CD4-positive, alpha-beta T cell treated with Interleukin-15 for 1 hour (primary cell): ENCODE measurements around the gene GALNT17.
"Not testable (repeated sequence)": the region's sequence is repeated elsewhere in the genome, so short reads cannot be mapped to it uniquely, and the experiment has no call there.

Experiments used
- DNase-seq: peaks from one replicate; pipeline ENCODE4 v3.0.0-alpha.2; 2020

The GALNT17 gene

GRCh38 chr7:71171476-71171875, 39.5 kb downstream of the GALNT17 start:
- DNase-seq = no peak

GRCh38 chr7:71173955-71174354, 42.0 kb downstream of the GALNT17 start:
- no peak for DNase-seq

GRCh38 chr7:71182438-71182935, 50.5 kb downstream of the GALNT17 start:
- no peak for DNase-seq

- DNase-seq = no peak
These were observed 52.2 kb downstream of the GALNT17 start for GRCh38 chr7:71184136-71184535.

- DNase-seq = no peak
These were observed 52.7 kb downstream of the GALNT17 start for GRCh38 chr7:71184609-71185008.

- DNase-seq = no peak
These were observed 54.7 kb downstream of the GALNT17 start for GRCh38 chr7:71186535-71187057.

- DNase-seq = no peak
These were observed 59.8 kb downstream of the GALNT17 start for GRCh38 chr7:71191771-71192170.

- DNase-seq = no peak
These were observed 61.3 kb downstream of the GALNT17 start for GRCh38 chr7:71193099-71193810.

- DNase-seq = no peak
These were observed 66.4 kb downstream of the GALNT17 start for GRCh38 chr7:71198391-71198790.

- DNase-seq = no peak
These were observed 66.9 kb downstream of the GALNT17 start for GRCh38 chr7:71198887-71199286.

GRCh38 chr7:71206184-71206583, 74.2 kb downstream of the GALNT17 start:
- DNase-seq = no peak

- no peak for DNase-seq
These were observed 76.9 kb downstream of the GALNT17 start for GRCh38 chr7:71208881-71209280.

GRCh38 chr7:71209484-71209883, 77.5 kb downstream of the GALNT17 start:
- not testable (repeated sequence) for DNase-seq

- DNase-seq = no peak
These were observed 78.3 kb downstream of the GALNT17 start for GRCh38 chr7:71210220-71210619.

- not testable (repeated sequence) for DNase-seq
These were observed 80.5 kb downstream of the GALNT17 start for GRCh38 chr7:71212433-71212832.

GRCh38 chr7:71216211-71216610, 84.3 kb downstream of the GALNT17 start:
- DNase-seq = no peak

- DNase-seq = no peak
These were observed 88.3 kb downstream of the GALNT17 start for GRCh38 chr7:71220210-71220695.

GRCh38 chr7:71221049-71221448, 89.1 kb downstream of the GALNT17 start:
- DNase-seq = no peak

GRCh38 chr7:71221549-71221948, 89.6 kb downstream of the GALNT17 start:
- DNase-seq = no peak

GRCh38 chr7:71227126-71227525, 95.2 kb downstream of the GALNT17 start:
- DNase-seq = no peak

- no peak for DNase-seq
These were observed 97.2 kb downstream of the GALNT17 start for GRCh38 chr7:71229148-71229547.

- no peak for DNase-seq
These were observed 97.8 kb downstream of the GALNT17 start for GRCh38 chr7:71229699-71230098.

- DNase-seq = no peak
These were observed 103.3 kb downstream of the GALNT17 start for GRCh38 chr7:71235253-71235652.

GRCh38 chr7:71236230-71237105, 104.5 kb downstream of the GALNT17 start:
- DNase-seq = no peak
